SK-N-SH (cell line): ENCODE results near the gene BEND4. TPM values are rescaled to one million over a fixed set of nuclear protein-coding genes. Genes with fewer than 3 reads are reported as not detected.

Experiments used
- CTCF ChIA-PET: fragments of 300-600, 350-600 bp; formaldehyde crosslinking; extraction: SDS; loops from one replicate; lab custom pipeline; 2021; lab: Yijun Ruan, JAX
- POLR2A ChIA-PET: fragments of 350-600 bp; sonication (Branson Sonifier 250); formaldehyde crosslinking; extraction: SDS; loops from one replicate; lab custom pipeline; 2020; ENCODE audit warnings: antibody characterized with exemption, inconsistent platforms; lab: Yijun Ruan, JAX
- DNase-seq: peaks from one replicate; pipeline ENCODE4 v3.0.0; 2012
- H2AFZ ChIP-seq: fragments of 200-600 bp; sonication (generic); 2 replicates; pipeline ENCODE4 v1.8.1; 2016; ENCODE audit warnings: antibody characterized with exemption, mild to moderate bottlenecking, low read depth
- H3F3A ChIP-seq: fragments of 200-600 bp; sonication (generic); replicated peaks from 2 replicates; pipeline ENCODE3; 2016; ENCODE audit warnings: antibody characterized with exemption, mild to moderate bottlenecking; ENCODE audit not compliant: insufficient read depth
- H3K27ac ChIP-seq, 2 experiments: fragments of 200-500 bp in 1 of 2; fragments of 200-600 bp in 1 of 2; sonication (Bioruptor generic) in 1 of 2; sonication (generic), shearing (Covaris generic) in 1 of 2; 2 replicates each; pipeline versions ENCODE4 v1.5.1 to v1.6.1; 2014 to 2016; ENCODE audit warnings: low read depth in 2 of 2, inconsistent platforms in 1 of 2, low read length in 1 of 2, mild to moderate bottlenecking in 1 of 2, mixed read lengths in 1 of 2
- H3K27me3 ChIP-seq: fragments of 200-600 bp; sonication (generic), shearing (Covaris generic); 2 replicates; pipeline ENCODE4 v1.6.1; 2016; ENCODE audit warnings: mixed run types; ENCODE audit not compliant: insufficient read depth
- H3K36me3 ChIP-seq, 2 experiments: fragments of 200-500 bp in 1 of 2; fragments of 200-600 bp in 1 of 2; sonication (Bioruptor generic) in 1 of 2; sonication (generic) in 1 of 2; replicated peaks in 1 of 2; 2 replicates each; pipeline versions ENCODE3 to v1.5.1; 2014 to 2016; ENCODE audit warnings: low read length in 1 of 2, mild to moderate bottlenecking in 1 of 2; ENCODE audit not compliant: insufficient read depth in 2 of 2, control insufficient read depth in 1 of 2
- H3K4me1 ChIP-seq, 2 experiments: fragments of 200-500 bp in 1 of 2; fragments of 200-600 bp in 1 of 2; sonication (Bioruptor generic) in 1 of 2; sonication (generic), shearing (Covaris generic) in 1 of 2; 2 replicates each; pipeline versions ENCODE4 v1.5.1 to v1.6.1; 2014 to 2016; ENCODE audit warnings: low read depth in 1 of 2, low read length in 1 of 2, mixed run types in 1 of 2; ENCODE audit not compliant: insufficient read depth in 2 of 2, control insufficient read depth in 1 of 2
- H3K4me2 ChIP-seq: fragments of 200-600 bp; sonication (generic), shearing (Covaris generic); 2 replicates; pipeline ENCODE4 v1.6.1; 2017; ENCODE audit warnings: mixed run types
- H3K4me3 ChIP-seq, 2 experiments: fragments of 200-500 bp in 1 of 2; fragments of 200-600 bp in 1 of 2; sonication (Bioruptor generic) in 1 of 2; sonication (generic), shearing (Covaris generic) in 1 of 2; 2 replicates each; pipeline versions ENCODE4 v1.5.1 to v1.8.1; 2014 to 2016; ENCODE audit warnings: low read depth in 2 of 2, inconsistent platforms in 1 of 2, low read length in 1 of 2, mild to moderate bottlenecking in 1 of 2, mixed read lengths in 1 of 2, moderate library complexity in 1 of 2
- H3K79me2 ChIP-seq: fragments of 200-600 bp; sonication (generic); 2 replicates; pipeline ENCODE4 v1.8.1; 2017; ENCODE audit warnings: mild to moderate bottlenecking; ENCODE audit not compliant: insufficient read depth
- H3K9ac ChIP-seq: fragments of 200-600 bp; sonication (generic); 2 replicates; pipeline ENCODE4 v1.6.1; 2017; ENCODE audit warnings: mixed run types
- H3K9me2 ChIP-seq: fragments of 200-600 bp; sonication (generic); 2 replicates; pipeline ENCODE4 v1.6.1; 2017; ENCODE audit warnings: mixed run types
- H3K9me3 ChIP-seq: fragments of 200-600 bp; sonication (generic); 2 replicates; pipeline ENCODE4 v1.6.1; 2017; ENCODE audit warnings: mixed run types, mild to moderate bottlenecking, moderate library complexity
- H4K20me1 ChIP-seq: fragments of 200-600 bp; sonication (generic); 2 replicates; pipeline ENCODE4 v1.6.1; 2017; ENCODE audit warnings: mild to moderate bottlenecking, mixed run types; ENCODE audit not compliant: insufficient read depth
- JUND ChIP-seq: IDR thresholded peaks from 2 replicates; pipeline ENCODE4 v1.4.0; 2012
- NRF1 ChIP-seq: IDR thresholded peaks from 2 replicates; pipeline ENCODE4 v1.6.1; 2012; ENCODE audit warnings: low read depth, mild to moderate bottlenecking, low read length
- WGBS: methylation state at CpG from one replicate; pipeline ENCODE4 v1.1.6; 2017; ENCODE audit warnings: low lambda C conversion rate; 5-methylcytosine and 5-hydroxymethylcytosine counted together
- polyA plus RNA-seq, 3 experiments: library from polyadenylated mRNA; depleted of rRNA; stranded (reverse); fragments of >200 nt; gene quantifications; 2 replicates each; pipeline ENCODE4 v1.2.3, GENCODE V29; 2012

The BEND4 gene
- polyA plus RNA-seq, 1 of the 3 experiments (the other 2 are of a cell fraction): 0.02 TPM

DNA sequence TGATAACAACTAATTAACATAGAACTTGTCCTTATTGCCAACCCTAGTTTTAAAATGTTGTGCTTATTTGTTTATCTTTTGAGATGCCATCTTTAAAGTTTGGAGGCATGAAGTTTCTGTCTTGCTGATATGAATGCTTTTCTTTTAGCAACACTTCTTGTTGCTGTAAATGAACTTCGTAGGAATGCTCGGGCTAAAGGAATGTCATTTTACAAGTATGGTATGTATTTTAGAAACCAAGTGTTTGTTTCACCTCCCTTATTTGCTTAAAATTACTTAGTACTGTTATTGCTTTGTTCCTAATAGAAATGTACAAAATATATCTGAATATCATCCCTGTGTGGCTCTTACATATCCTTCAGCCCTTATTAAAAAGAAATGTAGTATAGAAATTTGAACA is 86.1 kb downstream of the BEND4 start:
- peaks cover 36 to 80% of the 10 kb centered on the region in 2 experiments for H3K36me3 ChIP-seq
- no peaks in the 10 kb centered on the region for H3K27me3 ChIP-seq

More for the DNA sequence above, 86.1 kb downstream of the BEND4 start:
- ChIA-PET POLR2A (no interaction called here), CTCF (no interaction called here)
- Histone ChIP-seq H3K9ac (no peak overlapping the region), H3K4me2 (no peak overlapping the region), H2AFZ (no peak overlapping the region), H3K79me2 (no peaks in the 10 kb centered on the region), H3F3A (no peaks in the 10 kb centered on the region), H4K20me1 (no peaks in the 10 kb centered on the region), H3K4me1 (no peaks in the 10 kb centered on the region), H3K4me3 (no peak overlapping the region), H3K9me3 (no peaks in the 10 kb centered on the region), H3K27ac (no peak overlapping the region), H3K9me2 (no peaks in the 10 kb centered on the region)
- WGBS: 91% methylated on average over 2 of the region's 2 CpGs
- DNase-seq: no peak
- TF ChIP-seq JUND (no peak), NRF1 (no peak)

Other genes starting within 250 kb of the BEND4 start
- gene TMEM33, start 217.2 kb downstream of the BEND4 start, polyA plus RNA-seq (2012; rRNA removed): 31.2 and 43.2 TPM in 2 replicates
- 0.05 and 0.11 TPM in 2 replicates for gene DCAF4L1, start 170.9 kb downstream of the BEND4 start, polyA plus RNA-seq (2012; rRNA removed)
- 34.2 and 44.0 TPM in 2 replicates for gene SLC30A9, start 162.1 kb downstream of the BEND4 start, polyA plus RNA-seq (2012; rRNA removed)
- gene SHISA3, start 244.8 kb upstream of the BEND4 start, polyA plus RNA-seq (2012; rRNA removed): 1.1 and 1.6 TPM in 2 replicates